Central memory CD4-positive, alpha-beta T cell (primary cell): ENCODE data around the gene PTDSS2.
"Not testable (repeated sequence)": the region's sequence is repeated elsewhere in the genome, so short reads cannot be mapped to it uniquely, and the experiment has no call there.

ENCODE experiments used
- DNase-seq: peaks from one replicate; pipeline ENCODE4 v3.0.0; 2022
- total RNA-seq, 3 experiments: gene quantifications; one replicate each; lab custom pipeline; 2026; lab: John Stamatoyannopoulos, UW

The PTDSS2 gene
- total RNA-seq: 18.7 to 31.5 (median 24.1) reads per million in 3 experiments

GRCh38 chr11:449889-450808, at the start of gene PTDSS2:
Gene PTDSS2 (plus strand): TSS chr11:450279. CDS start chr11:450456, 177 bp downstream.
- DNase-seq: peak; percentile 92

GRCh38 chr11:401196-401595, 48.9 kb upstream of the PTDSS2 start:
- DNase-seq: not testable (repeated sequence)

- no peak for DNase-seq
Measured at GRCh38 chr11:403021-403760, 46.9 kb upstream of the PTDSS2 start.

- DNase-seq: no peak
Measured at GRCh38 chr11:403761-404431, 46.2 kb upstream of the PTDSS2 start.

- no peak for DNase-seq
Measured at GRCh38 chr11:404551-405264, 45.4 kb upstream of the PTDSS2 start.

GRCh38 chr11:405323-405953, 44.6 kb upstream of the PTDSS2 start:
- no peak for DNase-seq

GRCh38 chr11:405954-406795, 43.9 kb upstream of the PTDSS2 start:
- DNase-seq: no peak

- peak; percentile 94 for DNase-seq
Measured at GRCh38 chr11:406796-407650, 43.1 kb upstream of the PTDSS2 start.

- no peak for DNase-seq
Measured at GRCh38 chr11:407651-408123, 42.4 kb upstream of the PTDSS2 start.

GRCh38 chr11:408154-409007, 41.7 kb upstream of the PTDSS2 start:
- DNase-seq: no peak

GRCh38 chr11:409008-409599, 41.0 kb upstream of the PTDSS2 start:
- no peak for DNase-seq

GRCh38 chr11:409600-410483, 40.2 kb upstream of the PTDSS2 start:
- no peak for DNase-seq

- not testable (repeated sequence) for DNase-seq
Measured at GRCh38 chr11:410711-411110, 39.4 kb upstream of the PTDSS2 start.

- not testable (repeated sequence) for DNase-seq
Measured at GRCh38 chr11:411520-411919, 38.6 kb upstream of the PTDSS2 start.

- DNase-seq: no peak
Measured at GRCh38 chr11:412641-413119, 37.4 kb upstream of the PTDSS2 start.

- DNase-seq: no peak
Measured at GRCh38 chr11:413120-414081, 36.7 kb upstream of the PTDSS2 start.
